T1000 (cell line): ENCODE results near the gene NTM.

ENCODE experiments used
- DNase-seq: peaks from one replicate; lab custom pipeline; 2025; ENCODE audit warnings: mixed read lengths; lab: John Stamatoyannopoulos, UW

The NTM gene

GRCh38 chr11:131832079-131832478 lies 461.7 kb downstream of the NTM start:
- DNase-seq: no peak

- DNase-seq: no peak
Measured at GRCh38 chr11:131833366-131833765, 463.0 kb downstream of the NTM start.

- no peak for DNase-seq
Measured at GRCh38 chr11:131837562-131837961, 467.1 kb downstream of the NTM start.

- no peak for DNase-seq
Measured at GRCh38 chr11:131838016-131838415, 467.6 kb downstream of the NTM start.

- no peak for DNase-seq
Measured at GRCh38 chr11:131839326-131839725, 468.9 kb downstream of the NTM start.

- no peak for DNase-seq
Measured at GRCh38 chr11:131840545-131840944, 470.1 kb downstream of the NTM start.

- no peak for DNase-seq
Measured at GRCh38 chr11:131841028-131841427, 470.6 kb downstream of the NTM start.

GRCh38 chr11:131841925-131842635 lies 471.7 kb downstream of the NTM start:
- DNase-seq: no peak

GRCh38 chr11:131845255-131845654 lies 474.8 kb downstream of the NTM start:
- no peak for DNase-seq

- DNase-seq: no peak
Measured at GRCh38 chr11:131849485-131849884, 479.1 kb downstream of the NTM start.

GRCh38 chr11:131850507-131850906 lies 480.1 kb downstream of the NTM start:
- DNase-seq: no peak

- DNase-seq: no peak
Measured at GRCh38 chr11:131851964-131852755, 481.7 kb downstream of the NTM start.

- DNase-seq: no peak
Measured at GRCh38 chr11:131852757-131853156, 482.3 kb downstream of the NTM start.

- DNase-seq: no peak
Measured at GRCh38 chr11:131854391-131854790, 484.0 kb downstream of the NTM start.

- no peak for DNase-seq
Measured at GRCh38 chr11:131855320-131855719, 484.9 kb downstream of the NTM start.

GRCh38 chr11:131857246-131857645 lies 486.8 kb downstream of the NTM start:
- no peak for DNase-seq

GRCh38 chr11:131858505-131858904 lies 488.1 kb downstream of the NTM start:
- no peak for DNase-seq

GRCh38 chr11:131859538-131860210 lies 489.3 kb downstream of the NTM start:
- no peak for DNase-seq

- no peak for DNase-seq
Measured at GRCh38 chr11:131864228-131864627, 493.8 kb downstream of the NTM start.

GRCh38 chr11:131865860-131866259 lies 495.4 kb downstream of the NTM start:
- DNase-seq: no peak

- DNase-seq: no peak
Measured at GRCh38 chr11:131866535-131867400, 496.4 kb downstream of the NTM start.
